ENCODE measurements around the gene TRIM47.

TRIM47 gene

DNA sequence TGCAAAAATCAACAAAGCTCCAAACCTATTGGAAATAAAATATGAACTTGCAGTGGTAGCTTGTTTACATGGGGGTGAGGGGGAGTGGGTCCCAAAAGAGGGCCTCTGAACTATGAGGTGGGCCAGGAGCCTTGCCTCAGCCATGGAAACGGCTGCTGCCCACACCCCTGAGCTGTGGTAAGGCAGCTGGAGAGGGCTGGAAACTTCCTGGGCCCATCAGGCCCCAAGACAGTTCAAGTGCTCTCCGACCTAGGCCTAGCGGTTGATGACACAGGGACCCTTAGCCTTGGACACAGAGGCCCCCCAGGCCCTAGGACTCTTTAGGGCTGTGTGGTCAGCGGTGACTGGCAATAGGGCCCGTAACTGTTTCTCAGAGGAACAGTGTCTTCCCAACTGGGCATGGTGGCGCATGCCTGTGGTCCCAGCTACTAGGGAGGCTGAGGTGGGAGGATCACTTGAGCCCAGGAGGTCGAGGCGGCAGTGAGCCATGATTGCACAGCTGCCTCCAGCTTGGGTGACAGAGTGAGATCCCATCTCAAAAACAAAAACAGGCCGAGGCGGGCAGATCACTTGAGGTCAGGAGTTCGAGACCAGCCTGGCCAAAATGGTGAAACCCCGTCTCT is 52.5 kb downstream of the TRIM47 start:
- H3K4me3 ChIP-seq (ENCODE audit: low read length), result no peak overlapping the region
- DNase-seq (ENCODE audit: low read depth, low spot score), result no peak

DNA sequence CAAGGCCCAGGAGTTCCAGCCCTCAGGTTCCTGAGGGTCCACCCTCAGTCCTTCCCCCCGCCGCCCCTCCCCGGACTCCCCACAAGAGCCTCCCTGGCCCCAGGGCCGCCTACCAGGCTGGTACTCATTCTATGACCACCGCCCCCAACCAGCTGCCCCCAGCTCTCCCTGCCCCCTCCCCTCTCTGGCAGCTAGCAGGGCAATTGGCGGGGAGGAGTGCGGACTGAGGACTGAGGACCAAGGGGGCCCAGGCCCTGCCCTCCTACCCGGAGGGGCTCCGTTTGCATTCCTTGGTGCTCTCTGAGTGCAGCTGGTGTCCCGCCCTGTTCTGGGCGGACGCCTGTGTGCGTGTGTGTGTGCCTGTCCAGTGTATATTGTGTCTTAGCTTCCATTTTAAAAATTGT is 53.2 kb downstream of the TRIM47 start:
- DNase-seq (ENCODE audit: low read depth, low spot score), result no peak
- no peak overlapping the region for H3K4me3 ChIP-seq (ENCODE audit: low read length)

- no peak for DNase-seq (ENCODE audit: low read depth, low spot score)
These were observed 53.7 kb downstream of the TRIM47 start for GRCh38 chr17:75824666-75825065.

More at GRCh38 chr17:75824666-75825065, 53.7 kb downstream of the TRIM47 start:
- H3K4me3 ChIP-seq (ENCODE audit: low read length), result no peak overlapping the region

Measured in Jurkat, Clone E6-1 (cell line).